ENCODE results near the gene GSK3B. TPM values are rescaled to one million over a fixed set of nuclear protein-coding genes. Genes with fewer than 3 reads are reported as not detected.

The GSK3B gene
- total RNA-seq, 4 donors from 2014 or later = 29.4 to 39.8 (median 32.5) TPM

- no peak for TF ChIP-seq CTCF (IDR thresholded peaks at IDR 0.05; ENCODE audit: low read depth)
These were observed 37.2 kb downstream of the GSK3B start for GRCh38 chr3:120057029-120057428.

- no peak for TF ChIP-seq CTCF (IDR thresholded peaks at IDR 0.05; ENCODE audit: low read depth)
These were observed 41.6 kb downstream of the GSK3B start for GRCh38 chr3:120052677-120053076.

GRCh38 chr3:120052225-120052624, 42.0 kb downstream of the GSK3B start:
- no peak for TF ChIP-seq CTCF (IDR thresholded peaks at IDR 0.05; ENCODE audit: low read depth)

GRCh38 chr3:120049881-120050539, 44.2 kb downstream of the GSK3B start:
- TF ChIP-seq CTCF (IDR thresholded peaks at IDR 0.05; ENCODE audit: low read depth) = no peak

- TF ChIP-seq CTCF (IDR thresholded peaks at IDR 0.05; ENCODE audit: low read depth) = no peak
These were observed 45.2 kb downstream of the GSK3B start for GRCh38 chr3:120049072-120049471.

GRCh38 chr3:120048355-120049041, 45.7 kb downstream of the GSK3B start:
- no peak for TF ChIP-seq CTCF (IDR thresholded peaks at IDR 0.05; ENCODE audit: low read depth)

- no peak for TF ChIP-seq CTCF (IDR thresholded peaks at IDR 0.05; ENCODE audit: low read depth)
These were observed 46.6 kb downstream of the GSK3B start for GRCh38 chr3:120047686-120048085.

Measured in subcutaneous adipose tissue (tissue), 4 donors.